SHP77 (cell line): Measurements from ENCODE around the gene RRP1B.
"Not testable (repeated sequence)": the region's sequence is repeated elsewhere in the genome, so short reads cannot be mapped to it uniquely, and the experiment has no call there.

Experiments
- DNase-seq, 2 experiments: peaks; one replicate each; lab custom pipeline; 2025; lab: John Stamatoyannopoulos, UW

The RRP1B gene

GRCh38 chr21:43667191-43667904 lies 8.0 kb downstream of the RRP1B start:
- DNase-seq, result no peak

- no peak for DNase-seq
Measured at GRCh38 chr21:43669828-43670605, 10.7 kb downstream of the RRP1B start.

- DNase-seq, result no peak
Measured at GRCh38 chr21:43675871-43676270, 16.5 kb downstream of the RRP1B start.

GRCh38 chr21:43676391-43676790 lies 17.0 kb downstream of the RRP1B start:
- no peak for DNase-seq

- DNase-seq, result no peak
Measured at GRCh38 chr21:43679951-43680350, 20.6 kb downstream of the RRP1B start.

GRCh38 chr21:43680421-43680820 lies 21.1 kb downstream of the RRP1B start:
- not testable (repeated sequence) for DNase-seq

GRCh38 chr21:43681650-43682049 lies 22.3 kb downstream of the RRP1B start:
- no peak for DNase-seq

GRCh38 chr21:43684424-43684823 lies 25.1 kb downstream of the RRP1B start:
- no peak for DNase-seq

- DNase-seq, result no peak
Measured at GRCh38 chr21:43686811-43687565, 27.6 kb downstream of the RRP1B start.

GRCh38 chr21:43687566-43688399 lies 28.4 kb downstream of the RRP1B start:
- no peak for DNase-seq

- DNase-seq, result no peak
Measured at GRCh38 chr21:43688906-43689305, 29.5 kb downstream of the RRP1B start.

GRCh38 chr21:43689556-43690337 lies 30.4 kb downstream of the RRP1B start:
- DNase-seq, result no peak

- DNase-seq, result no peak
Measured at GRCh38 chr21:43690346-43690745, 31.0 kb downstream of the RRP1B start.

GRCh38 chr21:43691086-43691795 lies 31.9 kb downstream of the RRP1B start:
- no peak for DNase-seq

GRCh38 chr21:43691801-43692200 lies 32.4 kb downstream of the RRP1B start:
- no peak for DNase-seq

GRCh38 chr21:43692949-43693348 lies 33.6 kb downstream of the RRP1B start:
- no peak for DNase-seq

GRCh38 chr21:43693981-43694380 lies 34.6 kb downstream of the RRP1B start:
- no peak for DNase-seq

GRCh38 chr21:43694437-43695079 lies 35.2 kb downstream of the RRP1B start:
- no peak for DNase-seq

- DNase-seq, result no peak
Measured at GRCh38 chr21:43696214-43696613, 36.9 kb downstream of the RRP1B start.
